ENCODE results near the gene EPC2.

- TF ChIP-seq CTCF (IDR thresholded peaks at IDR 0.05) (no peak), EZH2 (IDR thresholded peaks at IDR 0.05) (no peak), EZH2phosphoT487 (IDR thresholded peaks at IDR 0.05) (no peak)
Observed at GRCh38 chr2:148802448-148803220, 158.1 kb downstream of the EPC2 start.
